ENCODE measurements around the gene LMAN1. TPM values are rescaled to one million over a fixed set of nuclear protein-coding genes. Genes with fewer than 3 reads are reported as not detected.

LMAN1 gene
- total and polyA plus RNA-seq, 2 experiments from 2014 or later = 111 to 134 TPM

DNA sequence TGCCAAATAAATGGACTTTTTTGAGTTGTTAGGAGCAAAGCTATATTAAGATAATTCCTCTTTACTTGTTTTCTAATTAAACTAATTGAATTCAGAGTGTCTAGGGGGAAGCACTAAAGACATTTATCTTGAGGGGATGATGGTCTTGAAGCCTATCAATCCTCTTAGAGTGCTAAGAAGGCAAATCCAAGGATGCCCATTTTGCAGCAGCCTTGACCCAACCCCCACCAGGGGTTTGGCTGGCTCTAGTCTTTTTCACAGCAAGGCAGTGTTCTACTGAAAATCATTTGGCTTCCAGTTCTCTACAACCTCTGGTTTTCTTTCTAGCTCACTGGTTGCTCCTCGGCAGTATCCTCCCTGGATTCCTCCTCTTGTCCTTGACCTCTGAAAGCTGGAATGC lies 79.3 kb downstream of the LMAN1 start (continued):
- TF ChIP-seq, protein P1, sequence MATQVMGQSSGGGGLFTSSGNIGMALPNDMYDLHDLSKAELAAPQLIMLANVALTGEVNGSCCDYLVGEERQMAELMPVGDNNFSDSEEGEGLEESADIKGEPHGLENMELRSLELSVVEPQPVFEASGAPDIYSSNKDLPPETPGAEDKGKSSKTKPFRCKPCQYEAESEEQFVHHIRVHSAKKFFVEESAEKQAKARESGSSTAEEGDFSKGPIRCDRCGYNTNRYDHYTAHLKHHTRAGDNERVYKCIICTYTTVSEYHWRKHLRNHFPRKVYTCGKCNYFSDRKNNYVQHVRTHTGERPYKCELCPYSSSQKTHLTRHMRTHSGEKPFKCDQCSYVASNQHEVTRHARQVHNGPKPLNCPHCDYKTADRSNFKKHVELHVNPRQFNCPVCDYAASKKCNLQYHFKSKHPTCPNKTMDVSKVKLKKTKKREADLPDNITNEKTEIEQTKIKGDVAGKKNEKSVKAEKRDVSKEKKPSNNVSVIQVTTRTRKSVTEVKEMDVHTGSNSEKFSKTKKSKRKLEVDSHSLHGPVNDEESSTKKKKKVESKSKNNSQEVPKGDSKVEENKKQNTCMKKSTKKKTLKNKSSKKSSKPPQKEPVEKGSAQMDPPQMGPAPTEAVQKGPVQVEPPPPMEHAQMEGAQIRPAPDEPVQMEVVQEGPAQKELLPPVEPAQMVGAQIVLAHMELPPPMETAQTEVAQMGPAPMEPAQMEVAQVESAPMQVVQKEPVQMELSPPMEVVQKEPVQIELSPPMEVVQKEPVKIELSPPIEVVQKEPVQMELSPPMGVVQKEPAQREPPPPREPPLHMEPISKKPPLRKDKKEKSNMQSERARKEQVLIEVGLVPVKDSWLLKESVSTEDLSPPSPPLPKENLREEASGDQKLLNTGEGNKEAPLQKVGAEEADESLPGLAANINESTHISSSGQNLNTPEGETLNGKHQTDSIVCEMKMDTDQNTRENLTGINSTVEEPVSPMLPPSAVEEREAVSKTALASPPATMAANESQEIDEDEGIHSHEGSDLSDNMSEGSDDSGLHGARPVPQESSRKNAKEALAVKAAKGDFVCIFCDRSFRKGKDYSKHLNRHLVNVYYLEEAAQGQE (IDR thresholded peaks at IDR 0.05; ENCODE audit: unreplicated experiment) = no peak
- no peak for TF ChIP-seq STAT1 (IDR thresholded peaks at IDR 0.05; ENCODE audit: unreplicated experiment)

DNA sequence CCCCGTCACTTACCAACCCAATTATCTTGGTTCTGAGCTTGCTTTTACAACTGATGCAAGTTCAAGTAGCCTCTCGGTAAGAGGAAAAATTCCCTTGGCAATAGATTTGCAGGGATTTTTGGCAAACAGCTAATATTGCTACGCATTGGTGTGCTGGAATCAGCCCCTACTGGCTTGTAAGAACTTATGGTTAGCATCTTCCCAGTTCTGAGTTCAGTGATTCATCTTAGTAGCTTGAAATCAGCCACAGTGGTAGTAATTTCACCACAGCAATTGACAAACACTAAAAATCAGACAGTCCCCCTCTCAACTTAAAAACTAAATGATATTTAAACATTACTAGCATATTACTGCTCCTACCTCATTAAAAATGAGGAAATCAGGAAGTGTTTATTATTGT lies 79.9 kb downstream of the LMAN1 start:
- Histone ChIP-seq H4K20me1 (replicated peaks; ENCODE audit: insufficient read depth) (peaks cover 11% of the 10 kb centered on the region; the same call in 1 of the 2 replicates), H3K9me2 (ENCODE audit: insufficient read depth) (no peaks in the 10 kb centered on the region), H3K4me2 (no peak overlapping the region), H2AFZ (no peak overlapping the region), H3F3A (replicated peaks; ENCODE audit: low read depth) (no peaks in the 10 kb centered on the region), H3K27ac (ENCODE audit: low read depth) (no peak overlapping the region), H3K79me2 (replicated peaks; ENCODE audit: insufficient read depth) (no peaks in the 10 kb centered on the region), H3K4me3 (no peak overlapping the region), H3K36me3 (ENCODE audit: insufficient read depth) (no peaks in the 10 kb centered on the region), H3K27me3 (ENCODE audit: insufficient read depth) (peaks cover 75% of the 10 kb centered on the region), H3K4me1 (ENCODE audit: insufficient read depth) (peaks cover 23% of the 10 kb centered on the region)
- DNase-seq (ENCODE audit: low spot score) (no peak), ATAC-seq (no peak)
- H3K4me3 Mint-ChIP-seq = no peak overlapping the region
- no peaks in the 10 kb centered on the region for H3K9me3 Mint-ChIP-seq
- peaks cover 22% of the 10 kb centered on the region for H3K4me1 Mint-ChIP-seq
- peaks cover 34% of the 10 kb centered on the region for H3K27me3 Mint-ChIP-seq (ENCODE audit: insufficient read depth, low read depth, poor library complexity)
- H3K36me3 Mint-ChIP-seq (ENCODE audit: low read depth) = no peaks in the 10 kb centered on the region
- H3K27ac Mint-ChIP-seq = no peak overlapping the region
- no peak for TF ChIP-seq CREB1 (CRISPR knock-in tag; IDR thresholded peaks at IDR 0.05; ENCODE audit: low read depth)
- TF ChIP-seq ZNF114 (CRISPR knock-in tag; IDR thresholded peaks at IDR 0.05) = no peak
- TF ChIP-seq EZH2 (IDR thresholded peaks at IDR 0.05; ENCODE audit: low read depth, unreplicated experiment) = no peak
- no peak for TF ChIP-seq STAT1 (IDR thresholded peaks at IDR 0.05; ENCODE audit: unreplicated experiment)
- TF ChIP-seq ZNF331 (CRISPR knock-in tag; IDR thresholded peaks at IDR 0.05; ENCODE audit: low read depth) = no peak
- TF ChIP-seq, protein P1 (IDR thresholded peaks at IDR 0.05; ENCODE audit: unreplicated experiment) = no peak
- no peak for TF ChIP-seq JUNB (IDR thresholded peaks at IDR 0.05; ENCODE audit: unreplicated experiment)
- TF ChIP-seq NANOG (IDR thresholded peaks at IDR 0.05; ENCODE audit: borderline replicate concordance) = no peak
- TF ChIP-seq POLR2AphosphoS5 (IDR thresholded peaks at IDR 0.05; ENCODE audit: low read depth) = no peak
- TF ChIP-seq, protein P2, sequence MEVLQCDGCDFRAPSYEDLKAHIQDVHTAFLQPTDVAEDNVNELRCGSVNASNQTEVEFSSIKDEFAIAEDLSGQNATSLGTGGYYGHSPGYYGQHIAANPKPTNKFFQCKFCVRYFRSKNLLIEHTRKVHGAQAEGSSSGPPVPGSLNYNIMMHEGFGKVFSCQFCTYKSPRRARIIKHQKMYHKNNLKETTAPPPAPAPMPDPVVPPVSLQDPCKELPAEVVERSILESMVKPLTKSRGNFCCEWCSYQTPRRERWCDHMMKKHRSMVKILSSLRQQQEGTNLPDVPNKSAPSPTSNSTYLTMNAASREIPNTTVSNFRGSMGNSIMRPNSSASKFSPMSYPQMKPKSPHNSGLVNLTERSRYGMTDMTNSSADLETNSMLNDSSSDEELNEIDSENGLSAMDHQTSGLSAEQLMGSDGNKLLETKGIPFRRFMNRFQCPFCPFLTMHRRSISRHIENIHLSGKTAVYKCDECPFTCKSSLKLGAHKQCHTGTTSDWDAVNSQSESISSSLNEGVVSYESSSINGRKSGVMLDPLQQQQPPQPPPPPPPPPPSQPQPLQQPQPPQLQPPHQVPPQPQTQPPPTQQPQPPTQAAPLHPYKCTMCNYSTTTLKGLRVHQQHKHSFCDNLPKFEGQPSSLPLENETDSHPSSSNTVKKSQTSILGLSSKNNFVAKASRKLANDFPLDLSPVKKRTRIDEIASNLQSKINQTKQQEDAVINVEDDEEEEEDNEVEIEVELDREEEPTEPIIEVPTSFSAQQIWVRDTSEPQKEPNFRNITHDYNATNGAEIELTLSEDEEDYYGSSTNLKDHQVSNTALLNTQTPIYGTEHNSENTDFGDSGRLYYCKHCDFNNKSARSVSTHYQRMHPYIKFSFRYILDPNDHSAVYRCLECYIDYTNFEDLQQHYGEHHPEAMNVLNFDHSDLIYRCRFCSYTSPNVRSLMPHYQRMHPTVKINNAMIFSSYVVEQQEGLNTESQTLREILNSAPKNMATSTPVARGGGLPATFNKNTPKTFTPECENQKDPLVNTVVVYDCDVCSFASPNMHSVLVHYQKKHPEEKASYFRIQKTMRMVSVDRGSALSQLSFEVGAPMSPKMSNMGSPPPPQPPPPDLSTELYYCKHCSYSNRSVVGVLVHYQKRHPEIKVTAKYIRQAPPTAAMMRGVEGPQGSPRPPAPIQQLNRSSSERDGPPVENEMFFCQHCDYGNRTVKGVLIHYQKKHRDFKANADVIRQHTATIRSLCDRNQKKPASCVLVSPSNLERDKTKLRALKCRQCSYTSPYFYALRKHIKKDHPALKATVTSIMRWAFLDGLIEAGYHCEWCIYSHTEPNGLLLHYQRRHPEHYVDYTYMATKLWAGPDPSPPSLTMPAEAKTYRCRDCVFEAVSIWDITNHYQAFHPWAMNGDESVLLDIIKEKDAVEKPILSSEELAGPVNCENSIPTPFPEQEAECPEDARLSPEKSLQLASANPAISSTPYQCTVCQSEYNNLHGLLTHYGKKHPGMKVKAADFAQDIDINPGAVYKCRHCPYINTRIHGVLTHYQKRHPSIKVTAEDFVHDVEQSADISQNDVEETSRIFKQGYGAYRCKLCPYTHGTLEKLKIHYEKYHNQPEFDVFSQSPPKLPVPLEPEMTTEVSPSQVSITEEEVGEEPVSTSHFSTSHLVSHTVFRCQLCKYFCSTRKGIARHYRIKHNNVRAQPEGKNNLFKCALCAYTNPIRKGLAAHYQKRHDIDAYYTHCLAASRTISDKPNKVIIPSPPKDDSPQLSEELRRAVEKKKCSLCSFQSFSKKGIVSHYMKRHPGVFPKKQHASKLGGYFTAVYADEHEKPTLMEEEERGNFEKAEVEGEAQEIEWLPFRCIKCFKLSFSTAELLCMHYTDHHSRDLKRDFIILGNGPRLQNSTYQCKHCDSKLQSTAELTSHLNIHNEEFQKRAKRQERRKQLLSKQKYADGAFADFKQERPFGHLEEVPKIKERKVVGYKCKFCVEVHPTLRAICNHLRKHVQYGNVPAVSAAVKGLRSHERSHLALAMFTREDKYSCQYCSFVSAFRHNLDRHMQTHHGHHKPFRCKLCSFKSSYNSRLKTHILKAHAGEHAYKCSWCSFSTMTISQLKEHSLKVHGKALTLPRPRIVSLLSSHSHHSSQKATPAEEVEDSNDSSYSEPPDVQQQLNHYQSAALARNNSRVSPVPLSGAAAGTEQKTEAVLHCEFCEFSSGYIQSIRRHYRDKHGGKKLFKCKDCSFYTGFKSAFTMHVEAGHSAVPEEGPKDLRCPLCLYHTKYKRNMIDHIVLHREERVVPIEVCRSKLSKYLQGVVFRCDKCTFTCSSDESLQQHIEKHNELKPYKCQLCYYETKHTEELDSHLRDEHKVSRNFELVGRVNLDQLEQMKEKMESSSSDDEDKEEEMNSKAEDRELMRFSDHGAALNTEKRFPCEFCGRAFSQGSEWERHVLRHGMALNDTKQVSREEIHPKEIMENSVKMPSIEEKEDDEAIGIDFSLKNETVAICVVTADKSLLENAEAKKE (CRISPR knock-in tag; IDR thresholded peaks at IDR 0.05) = no peak
